Keratinocyte (primary cell): ENCODE measurements around the gene ZNF282. TPM values are rescaled to one million over a fixed set of nuclear protein-coding genes. Genes with fewer than 3 reads are reported as not detected.

Experiments
- DNase-seq: peaks from one replicate; pipeline ENCODE4 v3.0.0-alpha.2; 2011; ENCODE audit warnings: low read depth, missing footprints, low spot score
- FAIRE-seq: peaks from 2 replicates; lab custom pipeline; 2011; peaks lifted over from hg19 to GRCh38; lab: Jason Lieb, UNC
- H2AFZ ChIP-seq: 2 replicates; pipeline ENCODE4 v1.6.0; 2012; ENCODE audit warnings: low read length, control low read depth, inconsistent platforms; ENCODE audit not compliant: control insufficient read depth
- H3K27ac ChIP-seq: 2 replicates; pipeline ENCODE4 v1.5.1; 2011; ENCODE audit warnings: low read length; ENCODE audit not compliant: control insufficient read depth, insufficient read depth
- H3K27me3 ChIP-seq: 3 replicates; pipeline ENCODE4 v1.6.0; 2011; ENCODE audit warnings: low read length; ENCODE audit not compliant: control insufficient read depth, insufficient read depth; ENCODE audit errors: extremely low read depth
- H3K36me3 ChIP-seq, 2 experiments: 2 replicates in 1 of 2; 3 replicates in 1 of 2; pipeline ENCODE4 v1.5.1; 2011; ENCODE audit warnings: low read length in 2 of 2, mild to moderate bottlenecking in 1 of 2; ENCODE audit not compliant: control insufficient read depth in 2 of 2, insufficient read depth in 2 of 2; ENCODE audit errors: extremely low read depth in 1 of 2
- H3K4me1 ChIP-seq: 3 replicates; pipeline ENCODE4 v1.5.1; 2011; ENCODE audit warnings: low read length; ENCODE audit not compliant: control insufficient read depth, insufficient read depth; ENCODE audit errors: extremely low read depth
- H3K4me2 ChIP-seq: 3 replicates; pipeline ENCODE4 v1.6.0; 2011; ENCODE audit warnings: low read depth, low read length; ENCODE audit not compliant: control insufficient read depth, insufficient read depth; ENCODE audit errors: extremely low read depth
- H3K4me3 ChIP-seq, 3 experiments: fragments of 200-600 bp in 1 of 3; sonication (generic) in 1 of 3; 2 replicates in 2 of 3; 3 replicates in 1 of 3; pipeline ENCODE4 v1.5.1; 2011 to 2016; ENCODE audit warnings: low read length in 3 of 3, mild to moderate bottlenecking in 3 of 3, control low read depth in 2 of 3, inconsistent platforms in 1 of 3, low read depth in 1 of 3, mixed read lengths in 1 of 3, mixed run types in 1 of 3, moderate library complexity in 1 of 3; ENCODE audit not compliant: control insufficient read depth in 2 of 3, insufficient read depth in 2 of 3; ENCODE audit errors: extremely low read depth in 1 of 3
- H3K79me2 ChIP-seq: 2 replicates; pipeline ENCODE4 v1.6.0; 2012; ENCODE audit warnings: low read length; ENCODE audit not compliant: control insufficient read depth, insufficient read depth
- H3K9ac ChIP-seq: 3 replicates; pipeline ENCODE4 v1.6.0; 2011; ENCODE audit warnings: low read length; ENCODE audit not compliant: control insufficient read depth, insufficient read depth; ENCODE audit errors: extremely low read depth
- H3K9me1 ChIP-seq: 3 replicates; pipeline ENCODE4 v1.6.0; 2011; ENCODE audit warnings: low read length; ENCODE audit not compliant: control insufficient read depth, insufficient read depth; ENCODE audit errors: extremely low read depth
- H3K9me3 ChIP-seq: 2 replicates; pipeline ENCODE4 v1.5.1; 2012; ENCODE audit warnings: low read depth, low read length; ENCODE audit not compliant: control insufficient read depth
- H4K20me1 ChIP-seq: 3 replicates; pipeline ENCODE4 v1.6.0; 2011; ENCODE audit warnings: low read length; ENCODE audit not compliant: control insufficient read depth, insufficient read depth; ENCODE audit errors: extremely low read depth
- CTCF ChIP-seq, 3 experiments: IDR thresholded peaks in 1 of 3; conservative IDR thresholded peaks in 1 of 3; optimal IDR thresholded peaks in 1 of 3; 2 replicates in 2 of 3; 3 replicates in 1 of 3; pipeline versions ENCODE3 to v1.5.1; 2011; ENCODE audit warnings: low read length in 3 of 3, mild to moderate bottlenecking in 3 of 3, moderate library complexity in 2 of 3, control low read depth in 1 of 3, inconsistent platforms in 1 of 3; ENCODE audit not compliant: insufficient read depth in 2 of 3; ENCODE audit errors: extremely low read depth in 1 of 3
- EZH2 ChIP-seq: IDR thresholded peaks from one replicate; pipeline ENCODE4 v1.6.1; 2012; ENCODE audit warnings: inconsistent platforms, mild to moderate bottlenecking, low read length, moderate library complexity
- dilution Hi-C: fragments of 300-500 bp; cut with MboI; formaldehyde crosslinking; loops from one replicate; pipeline ENCODE4 v1.7.0; 2020; ENCODE audit warnings: low sequenced_read_pairs; ENCODE audit not compliant: extremely low pct_ligation_motif_present
- polyA plus RNA-seq, 5 experiments: library from polyadenylated mRNA; depleted of rRNA in 3 of 5; stranded (reverse) in 3 of 5; stranded (forward) in 1 of 5; unstranded in 1 of 5; fragments of >200 nt; gene quantifications; 1 replicate in 1 of 5; 2 replicates in 3 of 5; 3 replicates in 1 of 5; pipeline versions ENCODE4 v1.2.1 to v1.2.3, GENCODE V29; 2011 to 2012; ENCODE audit warnings: missing spikeins in 2 of 5, low read depth in 1 of 5, low replicate concordance in 1 of 5

ZNF282 gene
- polyA plus RNA-seq, 1 donor (not counting 4 experiments of a cell fraction or from before 2014, with no cell fraction given): 13.1 TPM

- H3K9me3 ChIP-seq: no peaks in the 10 kb centered on the region
- no peak overlapping the region for H3K4me2 ChIP-seq
- H3K9me1 ChIP-seq: no peaks in the 10 kb centered on the region
- no peak overlapping the region for H2AFZ ChIP-seq
- H3K36me3 ChIP-seq: peaks cover 13 to 23% of the 10 kb centered on the region in 2 experiments
- no peak overlapping the region for H3K9ac ChIP-seq
- no peaks in the 10 kb centered on the region for H3K27me3 ChIP-seq
- peak overlapping the region; percentile 18 for H3K27ac ChIP-seq
- FAIRE-seq: no peak
- dilution Hi-C loops: no loop called here
- TF ChIP-seq CTCF (optimal IDR thresholded peaks at IDR 0.05 in 1 of 3, IDR thresholded peaks at IDR 0.05 in 1 of 3, conservative IDR thresholded peaks at IDR 0.05 in 1 of 3; ENCODE audit: extremely low read depth in 1 of 3, insufficient read depth in 2 of 3, low read length in 3 of 3) (no peak), EZH2 (no peak)
- peaks cover 7% of the 10 kb centered on the region for H3K79me2 ChIP-seq
- no peaks in the 10 kb centered on the region for H4K20me1 ChIP-seq
- DNase-seq: no peak
- H3K4me1 ChIP-seq: peaks cover 18% of the 10 kb centered on the region
- H3K4me3 ChIP-seq: no peak overlapping the region
These were observed 29.2 kb upstream of the ZNF282 start for GRCh38 chr7:149166142-149166541.

GRCh38 chr7:149166630-149167352 is 28.6 kb upstream of the ZNF282 start:
- Histone ChIP-seq H3K27me3 (no peaks in the 10 kb centered on the region), H3K9ac (no peak overlapping the region), H3K4me3 (no peak overlapping the region), H3K9me3 (no peaks in the 10 kb centered on the region), H3K4me1 (peaks cover 16% of the 10 kb centered on the region), H3K9me1 (no peaks in the 10 kb centered on the region), H3K79me2 (peaks cover 3% of the 10 kb centered on the region), H4K20me1 (no peaks in the 10 kb centered on the region), H3K27ac (peak overlapping the region; percentile 18), H2AFZ (no peak overlapping the region), H3K36me3 (peaks cover 10 to 23% of the 10 kb centered on the region in 2 experiments), H3K4me2 (peak overlapping the region; percentile 16)
- FAIRE-seq: peak; percentile 32
- dilution Hi-C loops: no loop called here
- no peak for DNase-seq
- TF ChIP-seq EZH2: no peak
- no peak for TF ChIP-seq CTCF (optimal IDR thresholded peaks at IDR 0.05 in 1 of 3, IDR thresholded peaks at IDR 0.05 in 1 of 3, conservative IDR thresholded peaks at IDR 0.05 in 1 of 3; ENCODE audit: extremely low read depth in 1 of 3, insufficient read depth in 2 of 3, low read length in 3 of 3)
